H1 (cell line): Measurements from ENCODE around the gene MADD. TPM values are rescaled to one million over a fixed set of nuclear protein-coding genes. Genes with fewer than 3 reads are reported as not detected.

Experiments
- CTCF ChIA-PET: fragments of 300-600 bp; sonication (Branson Sonifier 250); formaldehyde crosslinking; loops from one replicate; lab custom pipeline; 2021; ENCODE audit not compliant: partially characterized antibody; lab: Charles Lee
- POLR2A ChIA-PET: fragments of 300-600 bp; sonication (Branson Sonifier 250); formaldehyde crosslinking; loops from one replicate; lab custom pipeline; 2021; ENCODE audit warnings: inconsistent platforms; ENCODE audit not compliant: partially characterized antibody; lab: Charles Lee
- DNase-seq, 2 experiments: peaks; one replicate each; pipeline versions ENCODE4 v3.0.0 to v3.0.0-alpha.2; 2010 to 2022; ENCODE audit warnings: low spot score in 2 of 2, low read depth in 1 of 2, mixed read lengths in 1 of 2
- FAIRE-seq: peaks from 2 replicates; lab custom pipeline; 2011; peaks lifted over from hg19 to GRCh38; lab: Jason Lieb, UNC
- H2AFZ ChIP-seq: 2 replicates; pipeline ENCODE4 v1.8.1; 2012; ENCODE audit warnings: low read length, inconsistent platforms
- H2AK5ac ChIP-seq: 2 replicates; pipeline ENCODE4 v1.6.1; 2013; ENCODE audit warnings: low read depth, low read length
- H2BK120ac ChIP-seq: replicated peaks from 2 replicates; pipeline ENCODE3; 2013; ENCODE audit warnings: low read depth, low read length, inconsistent platforms
- H2BK12ac ChIP-seq: 2 replicates; pipeline ENCODE4 v1.6.1; 2013; ENCODE audit warnings: low read depth, low read length
- H2BK15ac ChIP-seq: 2 replicates; pipeline ENCODE4 v1.6.1; 2013; ENCODE audit warnings: low read length
- H2BK20ac ChIP-seq: 2 replicates; pipeline ENCODE4 v1.6.1; 2013; ENCODE audit warnings: low read length
- H2BK5ac ChIP-seq: 2 replicates; pipeline ENCODE4 v1.6.1; 2013; ENCODE audit warnings: low read depth, low read length
- H3K14ac ChIP-seq: 2 replicates; pipeline ENCODE4 v1.6.1; 2013; ENCODE audit warnings: inconsistent platforms; ENCODE audit not compliant: insufficient read length
- H3K18ac ChIP-seq: 2 replicates; pipeline ENCODE4 v1.6.1; 2013; ENCODE audit warnings: low read length; ENCODE audit errors: extremely low read depth
- H3K23ac ChIP-seq: 2 replicates; pipeline ENCODE4 v1.6.1; 2013; ENCODE audit warnings: inconsistent platforms; ENCODE audit not compliant: insufficient read length
- H3K23me2 ChIP-seq: 2 replicates; pipeline ENCODE4 v1.6.1; 2013; ENCODE audit warnings: low read depth, low read length
- H3K27ac ChIP-seq: 2 replicates; pipeline ENCODE4 v1.6.1; 2011; ENCODE audit warnings: low read depth, low read length, inconsistent platforms
- H3K27me3 ChIP-seq, 4 experiments: replicated peaks in 1 of 4; 1 replicate in 1 of 4; 2 replicates in 3 of 4; pipeline versions ENCODE4 v1.6.1 to v1.8.1; 2011 to 2013; ENCODE audit warnings: low read length in 3 of 4, mild to moderate bottlenecking in 3 of 4, inconsistent platforms in 2 of 4, mixed read lengths in 2 of 4, moderate library complexity in 1 of 4; ENCODE audit not compliant: control insufficient read depth in 3 of 4, insufficient read depth in 3 of 4; ENCODE audit errors: extremely low read depth in 1 of 4
- H3K36me3 ChIP-seq, 4 experiments: 2 replicates each; pipeline versions ENCODE4 v1.6.1 to v1.8.1; 2011 to 2013; ENCODE audit warnings: mild to moderate bottlenecking in 4 of 4, low read length in 3 of 4, moderate library complexity in 2 of 4, control low read depth in 1 of 4, inconsistent platforms in 1 of 4; ENCODE audit not compliant: insufficient read depth in 4 of 4, control insufficient read depth in 2 of 4
- H3K4ac ChIP-seq: replicated peaks from 2 replicates; pipeline ENCODE3; 2013; ENCODE audit warnings: low read length, low read depth, mixed read lengths, inconsistent platforms; ENCODE audit not compliant: insufficient read length
- H3K4me1 ChIP-seq, 4 experiments: replicated peaks in 1 of 4; 1 replicate in 1 of 4; 2 replicates in 3 of 4; pipeline versions ENCODE4 v1.6.1 to v1.8.1; 2011 to 2013; ENCODE audit warnings: low read length in 3 of 4, inconsistent platforms in 2 of 4, mixed read lengths in 1 of 4; ENCODE audit not compliant: insufficient read depth in 4 of 4, control insufficient read depth in 3 of 4
- H3K4me2 ChIP-seq, 2 experiments: 2 replicates each; pipeline versions ENCODE4 v1.6.1 to v1.8.1; 2011 to 2013; ENCODE audit warnings: low read depth in 2 of 2, low read length in 2 of 2, control low read depth in 1 of 2, inconsistent platforms in 1 of 2, mild to moderate bottlenecking in 1 of 2; ENCODE audit not compliant: insufficient read depth in 1 of 2
- H3K4me3 ChIP-seq, 4 experiments: fragments of 200-600, 300-600 bp in 1 of 4; sonication (generic), shearing (Covaris generic), sonication (Bioruptor Twin) in 1 of 4; 2 replicates each; pipeline versions ENCODE4 v1.5.1 to v1.8.1; 2011 to 2016; ENCODE audit warnings: low read length in 4 of 4, low read depth in 3 of 4, control low read depth in 2 of 4, inconsistent platforms in 2 of 4, mild to moderate bottlenecking in 2 of 4, mixed read lengths in 1 of 4, moderate library complexity in 1 of 4; ENCODE audit not compliant: insufficient read depth in 2 of 4; ENCODE audit errors: extremely low read depth in 1 of 4
- H3K56ac ChIP-seq: replicated peaks from 2 replicates; pipeline ENCODE3; 2013; ENCODE audit warnings: low read depth, mild to moderate bottlenecking, mixed read lengths, low read length, inconsistent platforms; ENCODE audit not compliant: insufficient read length
- H3K79me1 ChIP-seq: 2 replicates; pipeline ENCODE4 v1.6.1; 2013; ENCODE audit warnings: low read depth, low read length, control low read depth
- H3K79me2 ChIP-seq, 2 experiments: 2 replicates each; pipeline versions ENCODE4 v1.6.1 to v1.8.1; 2012 to 2013; ENCODE audit warnings: low read length in 2 of 2, mild to moderate bottlenecking in 2 of 2, inconsistent platforms in 1 of 2; ENCODE audit not compliant: insufficient read depth in 2 of 2, control insufficient read depth in 1 of 2
- H3K9ac ChIP-seq, 4 experiments: replicated peaks in 1 of 4; 1 replicate in 1 of 4; 2 replicates in 3 of 4; pipeline versions ENCODE4 v1.6.1 to v1.8.1; 2011 to 2013; ENCODE audit warnings: low read depth in 3 of 4, low read length in 3 of 4, control low read depth in 2 of 4, mild to moderate bottlenecking in 2 of 4, moderate library complexity in 2 of 4, inconsistent platforms in 1 of 4; ENCODE audit errors: extremely low read depth in 1 of 4
- H3K9me3 ChIP-seq, 2 experiments: 2 replicates each; pipeline versions ENCODE4 v1.6.1 to v1.8.1; 2012 to 2013; ENCODE audit warnings: mild to moderate bottlenecking in 2 of 2, moderate library complexity in 2 of 2, control low read depth in 1 of 2, inconsistent platforms in 1 of 2, low read depth in 1 of 2, low read length in 1 of 2, mixed read lengths in 1 of 2; ENCODE audit not compliant: insufficient read depth in 2 of 2
- H4K20me1 ChIP-seq, 2 experiments: replicated peaks in 1 of 2; 2 replicates each; pipeline versions ENCODE3 to v1.8.1; 2011 to 2013; ENCODE audit warnings: inconsistent platforms in 2 of 2, low read length in 2 of 2, mild to moderate bottlenecking in 1 of 2; ENCODE audit not compliant: insufficient read depth in 2 of 2, control insufficient read depth in 1 of 2
- H4K5ac ChIP-seq: 2 replicates; pipeline ENCODE4 v1.6.1; 2013; ENCODE audit warnings: low read length, low read depth, mixed read lengths, inconsistent platforms; ENCODE audit not compliant: insufficient read length
- H4K8ac ChIP-seq: 2 replicates; pipeline ENCODE4 v1.8.0; 2013; ENCODE audit warnings: mild to moderate bottlenecking, moderate library complexity, low read length, inconsistent platforms; ENCODE audit not compliant: insufficient read depth; ENCODE audit errors: extremely low read depth
- H4K91ac ChIP-seq: replicated peaks from 2 replicates; pipeline ENCODE3; 2013; ENCODE audit warnings: low read length, mixed read lengths, inconsistent platforms; ENCODE audit not compliant: insufficient read length
- CEBPB ChIP-seq: IDR thresholded peaks from 2 replicates; pipeline ENCODE4 v1.6.1; 2012; ENCODE audit warnings: low read depth, low read length
- CTCF ChIP-seq, 3 experiments: IDR thresholded peaks; 1 replicate in 2 of 3; 2 replicates in 1 of 3; pipeline versions ENCODE4 v1.5.1 to v1.6.1; 2011; ENCODE audit warnings: low read length in 3 of 3, mild to moderate bottlenecking in 3 of 3, inconsistent platforms in 2 of 3, low read depth in 1 of 3, moderate library complexity in 1 of 3; ENCODE audit not compliant: insufficient read depth in 1 of 3; ENCODE audit errors: control extremely low read depth in 1 of 3
- EGR1 ChIP-seq: IDR thresholded peaks from 2 replicates; pipeline ENCODE4 v1.6.1; 2011; ENCODE audit warnings: low read depth, low read length, borderline replicate concordance
- FOSL1 ChIP-seq: IDR thresholded peaks from 2 replicates; pipeline ENCODE4 v1.6.1; 2011; ENCODE audit warnings: mild to moderate bottlenecking, low read depth, low read length, moderate library complexity; ENCODE audit not compliant: insufficient read depth
- KDM1A ChIP-seq: fragments of 200-600, 300-600 bp; sonication (generic); IDR thresholded peaks from 2 replicates; pipeline ENCODE4 v1.7.1; 2016; ENCODE audit warnings: mild to moderate bottlenecking, low read length, borderline replicate concordance
- SIRT6 ChIP-seq: IDR thresholded peaks from one replicate; pipeline ENCODE4 v1.7.1; 2012; ENCODE audit warnings: low read length, inconsistent platforms
- SP1 ChIP-seq: IDR thresholded peaks from 2 replicates; pipeline ENCODE4 v1.6.1; 2011; ENCODE audit warnings: low read depth, low read length
- SP2 ChIP-seq: IDR thresholded peaks from 2 replicates; pipeline ENCODE4 v1.6.1; 2012; ENCODE audit warnings: mild to moderate bottlenecking, low read length, inconsistent platforms
- TAF7 ChIP-seq: optimal IDR thresholded peaks from 2 replicates; pipeline ENCODE3; 2011; ENCODE audit warnings: low read depth, mild to moderate bottlenecking, inconsistent platforms, low read length, moderate library complexity, borderline replicate concordance
- WGBS, 2 experiments: shearing (Covaris generic) in 1 of 2; methylation state at CpG; one replicate each; pipeline versions ENCODE4 v1.1.6 to v1.1.7; 2013 to 2015; ENCODE audit warnings: low lambda C conversion rate in 2 of 2, mixed read lengths in 2 of 2, inconsistent platforms in 1 of 2, low coverage in 1 of 2, missing lambda C conversion rate in 1 of 2; ENCODE audit not compliant: insufficient replicate concordance in 2 of 2, insufficient coverage in 1 of 2, insufficient read length in 1 of 2; ENCODE audit errors: extremely low coverage in 1 of 2, missing lambda C conversion rate in 1 of 2; 5-methylcytosine and 5-hydroxymethylcytosine counted together
- polyA plus RNA-seq, 7 experiments: library from polyadenylated mRNA; depleted of rRNA in 3 of 7; stranded (reverse) in 5 of 7; unstranded in 2 of 7; fragments of >200 nt in 5 of 7; fragments of 200-250 nt in 2 of 7; gene quantifications; 1 replicate in 5 of 7; 2 replicates in 1 of 7; 4 replicates in 1 of 7; pipeline versions ENCODE4 v1.2.1 to v1.2.3, GENCODE V29; 2011 to 2013; ENCODE audit warnings: missing spikeins in 2 of 7, mixed read lengths in 2 of 7
- total RNA-seq: library from RNA; stranded (reverse); fragmentation: NEBNext Ultra II Directional; extraction: Animal tissue kit (Norgen Biotek cat#: 25700); gene quantifications from 2 replicates; pipeline ENCODE4 v1.2.1, GENCODE V29; 2021

The MADD gene
- total and polyA plus RNA-seq, 2 of the 8 experiments (the other 6 are each of a cell fraction or from before 2014, with no cell fraction given) = 32.5 to 45.4 TPM

GRCh38 chr11:47376525-47377371 lies 106.8 kb downstream of the MADD start:
- Histone ChIP-seq H2BK12ac (peak overlapping the region; percentile 80; the same call in 1 of the 2 replicates), H3K27me3 (no peaks in the 10 kb centered on the region), H3K9ac (no peak overlapping the region), H3K79me1 (no peaks in the 10 kb centered on the region), H2AFZ (peak overlapping the region; percentile 7; the same call in 1 of the 2 replicates), H3K4me2 (no peak overlapping the region), H3K4me3 (no peak overlapping the region), H3K23ac (no peak overlapping the region), H4K5ac (no peak overlapping the region), H3K9me3 (no peaks in the 10 kb centered on the region), H3K36me3 (no peaks in the 10 kb centered on the region), H2BK20ac (no peak overlapping the region), H3K27ac (no peak overlapping the region), H4K8ac (peak overlapping the region; percentile 62), H3K18ac (peak overlapping the region; percentile 38; the same call in 1 of the 2 replicates), H2BK15ac (peak overlapping the region; percentile 75), H3K4me1 (peaks cover 0 to 5% (median 2%) of the 10 kb centered on the region in 4 experiments; a peak in 5 of 7 replicates), H3K23me2 (peaks cover 9% of the 10 kb centered on the region; the same call in 1 of the 2 replicates), H3K79me2 (no peaks in the 10 kb centered on the region), H4K20me1 (peaks cover 0 to 2% of the 10 kb centered on the region in 2 experiments), H2BK120ac (no peak overlapping the region), H4K91ac (peak overlapping the region; percentile 91), H2BK5ac (0 out of 2 replicates have a peak overlapping the region, but pooled peaks have one; percentile 60), H3K14ac (no peak overlapping the region), H3K4ac (no peak overlapping the region), H3K56ac (no peak overlapping the region), H2AK5ac (0 out of 2 replicates have a peak overlapping the region, but pooled peaks have one; percentile 93)
- ChIA-PET POLR2A (interaction anchor here (0.7 to 1.8 kb wide), 6 partner anchors 13 to 140 kb away, joined by 3 to 5 read pairs (median 4); partner anchors contain the start of gene SLC39A13), CTCF (interaction anchor here (0.6 to 1.6 kb wide), 10 partner anchors 9 to 160 kb away, joined by 3 to 11 read pairs (median 4); no protein-coding TSS in a partner anchor)
- DNase-seq (no peak), FAIRE-seq (no peak)
- 75% methylated on average over 14 of the region's 14 CpGs; no CpG with 5 or more reads in 1 of the 2 experiments for WGBS, 2 experiments
- no peak for TF ChIP-seq KDM1A
- TF ChIP-seq TAF7 = no peak
- TF ChIP-seq FOSL1 = no peak
- peak; percentile 84 for TF ChIP-seq CEBPB
- 0 out of 2 replicates have a peak, but pooled peaks have one; percentile 17 for TF ChIP-seq EGR1
- no peak for TF ChIP-seq SIRT6
- peak in 2 of 3 experiments; percentile 3 to 14; a peak in 2 of 4 replicates for TF ChIP-seq CTCF (IDR thresholded peaks at IDR 0.05; ENCODE audit: control extremely low read depth in 1 of 3, insufficient read depth in 1 of 3, low read depth in 1 of 3, low read length in 3 of 3)
- no peak for TF ChIP-seq SP1
- no peak for TF ChIP-seq SP2
